GM23338 (cell line): ENCODE results near the gene MRPL22.
A peak's percentile ranks its signal among the peaks of the same experiment; 100 is the strongest.

Experiments
- CTCF ChIP-seq, 2 experiments: fragments of 200-600 bp in 1 of 2; sonication (generic) in 1 of 2; conservative IDR thresholded peaks; 2 replicates each; pipeline versions ENCODE4 v1.5.1 to v1.6.1; 2016 to 2017; ENCODE audit warnings: antibody characterized with exemption in 2 of 2, low read depth in 2 of 2, mild to moderate bottlenecking in 2 of 2, moderate library complexity in 1 of 2
- EZH2 ChIP-seq: fragments of 200-600 bp; sonication (generic); IDR thresholded peaks from one replicate; pipeline ENCODE4 v1.8.0; 2017; ENCODE audit warnings: antibody characterized with exemption, mild to moderate bottlenecking, low read depth; ENCODE audit not compliant: unreplicated experiment
- EZH2phosphoT487 ChIP-seq: fragments of 200-600 bp; sonication (generic); IDR thresholded peaks from one replicate; pipeline ENCODE4 v1.8.1; 2018; ENCODE audit warnings: antibody characterized with exemption; ENCODE audit not compliant: unreplicated experiment
- POLR2AphosphoS5 ChIP-seq: IDR thresholded peaks from 2 replicates; pipeline ENCODE4 v1.6.1; 2016; ENCODE audit warnings: antibody characterized with exemption, low read depth
- REST ChIP-seq: IDR thresholded peaks from one replicate; pipeline ENCODE4 v1.6.1; 2018; ENCODE audit warnings: antibody characterized with exemption; ENCODE audit not compliant: unreplicated experiment

GRCh38 chr5:155004138-155004744, 63.4 kb downstream of the MRPL22 start:
- TF ChIP-seq EZH2 (no peak), POLR2AphosphoS5 (no peak), CTCF (conservative IDR thresholded peaks at IDR 0.05; ENCODE audit: low read depth in 2 of 2) (peak; percentile 68 to 86), EZH2phosphoT487 (no peak), REST (no peak)
